Prostate gland (tissue), 2 donors: ENCODE data around the gene NACC1. TPM values are rescaled to one million over a fixed set of nuclear protein-coding genes. Genes with fewer than 3 reads are reported as not detected.

Experiments
- DNase-seq: peaks from one replicate; pipeline ENCODE4 v3.0.0-alpha.2; 2019; ENCODE audit warnings: low spot score
- H3K27ac ChIP-seq, 2 donors: fragments of 200-600 bp; sonication (generic); 2 replicates each; pipeline ENCODE4 v1.5.1; 2017 to 2019
- H3K27me3 ChIP-seq: fragments of 200-600 bp; sonication (generic); replicated peaks from 2 replicates; pipeline ENCODE4 v1.5.1; 2019; ENCODE audit not compliant: insufficient read depth
- H3K36me3 ChIP-seq, 2 donors: fragments of 200-600 bp; sonication (generic); 1 replicate in 1 of 2; 2 replicates in 1 of 2; pipeline versions ENCODE4 v1.5.1 to v1.8.1; 2017 to 2019
- H3K4me1 ChIP-seq: fragments of 200-600 bp; sonication (generic); replicated peaks from 2 replicates; pipeline ENCODE4 v1.5.1; 2019
- H3K4me3 ChIP-seq, 2 donors: fragments of 200-600 bp; sonication (generic); 2 replicates each; pipeline ENCODE4 v1.5.1; 2017 to 2019
- H3K9me3 ChIP-seq: fragments of 200-600 bp; sonication (generic); 2 replicates; pipeline ENCODE4 v1.5.1; 2017
- CTCF ChIP-seq, 4 experiments: fragments of 200-600 bp in 2 of 4; fragments of 450-650 bp in 2 of 4; sonication (generic) in 2 of 4; IDR thresholded peaks; 1 replicate in 3 of 4; 2 replicates in 1 of 4; pipeline ENCODE4 v1.5.1; 2016 to 2019; ENCODE audit warnings: antibody characterized with exemption in 4 of 4, mild to moderate bottlenecking in 2 of 4, moderate library complexity in 2 of 4
- POLR2A ChIP-seq: fragments of 450-650 bp; IDR thresholded peaks from one replicate; pipeline ENCODE4 v1.6.1; 2016; ENCODE audit warnings: antibody characterized with exemption, mild to moderate bottlenecking
- POLR2AphosphoS5 ChIP-seq: sonication (generic); formaldehyde crosslinking; IDR thresholded peaks from one replicate; pipeline ENCODE4 v1.6.1; 2017; ENCODE audit warnings: antibody characterized with exemption
- whole genome bisulfite sequencing: methylation state at CpG from one replicate; pipeline ENCODE4 v1.1.5; 2018; 5-methylcytosine and 5-hydroxymethylcytosine counted together
- intact Hi-C: fragments of 100-400 bp; cut with DNase I; formaldehyde crosslinking; loops from one replicate; pipeline ENCODE4 v1.14.2; 2022
- total RNA-seq, 2 donors: library from RNA; depleted of rRNA; stranded (reverse); fragments of >200 nt; gene quantifications; one replicate each; pipeline ENCODE4 v1.1.0, GENCODE V29; 2016

NACC1 gene
- 10 to 100 TPM; 52.4 to 91.9 TPM for total RNA-seq

GRCh38 chr19:13117772-13118423 is at the start of gene NACC1:
NACC1 (plus strand) TSS chr19:13118264; CDS start chr19:13135208, 16,944 bp downstream.
- peak; percentile 85 for DNase-seq
- H3K4me3 ChIP-seq: peak within 1 kb of the TSS; percentile 90 to 94
- WGBS: 3% methylated on average over 47 of the region's 65 CpGs
- TF ChIP-seq CTCF (IDR thresholded peaks at IDR 0.05) (peak in 1 of 4 experiments; percentile 7), POLR2AphosphoS5 (peak; percentile 64), POLR2A (no peak)
- H3K9me3 ChIP-seq: no peaks in the 10 kb centered on the region
- no peaks in the 10 kb centered on the region for H3K36me3 ChIP-seq
- intact Hi-C loops: no loop called here
- peak within 1 kb of the TSS; percentile 69 to 71 for H3K27ac ChIP-seq
- peaks cover 11% of the 10 kb centered on the region for H3K4me1 ChIP-seq
- no peaks in the 10 kb centered on the region for H3K27me3 ChIP-seq

- DNase-seq: no peak
- no peaks in the 10 kb centered on the region for H3K9me3 ChIP-seq
- WGBS: 41% methylated on average over 20 of the region's 20 CpGs
- no peak overlapping the region for H3K4me3 ChIP-seq
- H3K36me3 ChIP-seq: peaks cover 10 to 11% of the 10 kb centered on the region in 2 donors
- peak overlapping the region; percentile 44 to 56 for H3K27ac ChIP-seq
- H3K4me1 ChIP-seq: peaks cover 20% of the 10 kb centered on the region
- TF ChIP-seq POLR2AphosphoS5 (no peak), POLR2A (no peak), CTCF (IDR thresholded peaks at IDR 0.05) (no peak)
- intact Hi-C loops: no loop called here
- H3K27me3 ChIP-seq: no peaks in the 10 kb centered on the region
These were observed 48.4 kb upstream of the NACC1 start for GRCh38 chr19:13069415-13070359.

- no peak for DNase-seq
- Histone ChIP-seq H3K36me3 (peaks cover 10 to 13% of the 10 kb centered on the region in 2 donors), H3K9me3 (no peaks in the 10 kb centered on the region), H3K4me1 (peaks cover 20% of the 10 kb centered on the region), H3K4me3 (no peak overlapping the region), H3K27me3 (no peaks in the 10 kb centered on the region), H3K27ac (peak overlapping the region; percentile 44 to 56)
- intact Hi-C loops: no loop called here
- TF ChIP-seq CTCF (IDR thresholded peaks at IDR 0.05) (no peak), POLR2A (no peak), POLR2AphosphoS5 (no peak)
- 79% methylated on average over 25 of the region's 32 CpGs for WGBS
These were observed 47.5 kb upstream of the NACC1 start for GRCh38 chr19:13070425-13071140.

GRCh38 chr19:13071444-13072187 is 46.4 kb upstream of the NACC1 start:
- Histone ChIP-seq H3K4me3 (no peak overlapping the region), H3K27ac (peak overlapping the region; percentile 5 to 49), H3K9me3 (no peaks in the 10 kb centered on the region), H3K27me3 (no peaks in the 10 kb centered on the region), H3K4me1 (peaks cover 20% of the 10 kb centered on the region), H3K36me3 (peaks cover 10 to 17% of the 10 kb centered on the region in 2 donors)
- intact Hi-C loops: no loop called here
- WGBS: 50% methylated on average over 9 of the region's 9 CpGs
- no peak for TF ChIP-seq POLR2AphosphoS5
- TF ChIP-seq POLR2A: no peak
- no peak for TF ChIP-seq CTCF (IDR thresholded peaks at IDR 0.05)
- no peak for DNase-seq
